NCI-H69 (cell line): ENCODE data around the gene SMTNL2.
"Not testable (repeated sequence)": the region's sequence is repeated elsewhere in the genome, so short reads cannot be mapped to it uniquely, and the experiment has no call there.

Source experiments
- DNase-seq: peaks from one replicate; lab custom pipeline; 2025; lab: John Stamatoyannopoulos, UW

SMTNL2 gene

GRCh38 chr17:4560421-4560820 lies 23.9 kb upstream of the SMTNL2 start, which contains the start of gene GGT6:
GGT6 (minus strand) TSS chr17:4560577; CDS start chr17:4560521, 56 bp downstream.
- no peak for DNase-seq

- no peak for DNase-seq
Observed at GRCh38 chr17:4560837-4561256, 23.5 kb upstream of the SMTNL2 start.

- no peak for DNase-seq
Observed at GRCh38 chr17:4562015-4562969, 22.0 kb upstream of the SMTNL2 start.

GRCh38 chr17:4565209-4566141 lies 18.9 kb upstream of the SMTNL2 start:
- peak; percentile 83 for DNase-seq

- DNase-seq = peak; percentile 65
Observed at GRCh38 chr17:4566785-4567184, 17.5 kb upstream of the SMTNL2 start.

GRCh38 chr17:4569591-4569990 lies 14.7 kb upstream of the SMTNL2 start:
- DNase-seq = no peak

GRCh38 chr17:4572131-4572530 lies 12.2 kb upstream of the SMTNL2 start:
- DNase-seq = no peak

GRCh38 chr17:4573115-4573514 lies 11.2 kb upstream of the SMTNL2 start:
- DNase-seq = no peak

- no peak for DNase-seq
Observed at GRCh38 chr17:4573669-4574068, 10.7 kb upstream of the SMTNL2 start.

GRCh38 chr17:4574448-4575045 lies 9.8 kb upstream of the SMTNL2 start:
- DNase-seq = no peak

GRCh38 chr17:4576161-4576558 lies 8.2 kb upstream of the SMTNL2 start:
- DNase-seq = no peak

- DNase-seq = no peak
Observed at GRCh38 chr17:4576729-4577322, 7.5 kb upstream of the SMTNL2 start.

GRCh38 chr17:4577386-4577993 lies 6.8 kb upstream of the SMTNL2 start:
- DNase-seq = no peak

GRCh38 chr17:4578349-4578748 lies 6.0 kb upstream of the SMTNL2 start:
- not testable (repeated sequence) for DNase-seq

GRCh38 chr17:4579678-4580077 lies 4.7 kb upstream of the SMTNL2 start:
- DNase-seq = no peak

GRCh38 chr17:4580291-4580690 lies 4.0 kb upstream of the SMTNL2 start:
- no peak for DNase-seq

GRCh38 chr17:4582101-4582501 lies 2.2 kb upstream of the SMTNL2 start:
- no peak for DNase-seq

GRCh38 chr17:4582691-4583090 lies 1.6 kb upstream of the SMTNL2 start:
- DNase-seq = no peak

- peak; percentile 25 for DNase-seq
Observed at GRCh38 chr17:4583206-4583605, 1.1 kb upstream of the SMTNL2 start.

- DNase-seq = peak; percentile 49
Observed at GRCh38 chr17:4583782-4584100, 588 bp upstream of the SMTNL2 start.

- no peak for DNase-seq
Observed at GRCh38 chr17:4584917-4585637, 748 bp downstream of the SMTNL2 start.
